GM12878 (cell line): ENCODE results near the gene KATNB1. TPM values are rescaled to one million over a fixed set of nuclear protein-coding genes. Genes with fewer than 3 reads are reported as not detected.

Experiments used
- ATAC-seq: fragments of 200-7000 bp; cut with Tn5 transposase; 3 replicates; pipeline ENCODE4 v1.9.1; 2020; ENCODE audit warnings: mild to moderate bottlenecking, moderate library complexity
- BruUV-seq: library from RNA; stranded (reverse); fragments of 400-500 nt; replicated peaks from 2 replicates; lab custom pipeline; 2021; lab: Mats Ljungman, UMichigan
- CTCF ChIA-PET: fragments of 300-600 bp; sonication (Branson Sonifier 250); formaldehyde crosslinking; extraction: SDS; loops from one replicate; lab custom pipeline; 2021; ENCODE audit warnings: inconsistent platforms; lab: Yijun Ruan, JAX
- POLR2A ChIA-PET: fragments of 350-600 bp; formaldehyde crosslinking; extraction: SDS; loops from one replicate; lab custom pipeline; 2021; ENCODE audit warnings: inconsistent platforms; lab: Charles Lee
- RAD21 ChIA-PET: fragments of 300-600 bp; sonication (Branson Sonifier 250); formaldehyde crosslinking; loops from one replicate; lab custom pipeline; 2023; ENCODE audit warnings: antibody characterized with exemption; ENCODE audit not compliant: unreplicated experiment; lab: Charles Lee
- SMC1A ChIA-PET: fragments of 300-600 bp; sonication (Branson Sonifier 250); formaldehyde crosslinking; loops from one replicate; lab custom pipeline; 2023; ENCODE audit not compliant: unreplicated experiment, uncharacterized antibody; lab: Charles Lee
- DNase-seq: peaks from one replicate; pipeline ENCODE4 v3.0.0-alpha.2; 2011; ENCODE audit warnings: low read depth, low spot score
- FAIRE-seq: peaks from 3 replicates; lab custom pipeline; 2011; peaks lifted over from hg19 to GRCh38; lab: Jason Lieb, UNC
- H2AFZ ChIP-seq: 2 replicates; pipeline ENCODE4 v1.6.0; 2011; ENCODE audit warnings: low read depth, low read length, control low read depth; ENCODE audit not compliant: control insufficient read depth
- H3K27ac ChIP-seq: 2 replicates; pipeline ENCODE4 v1.5.1; 2011; ENCODE audit warnings: control low read depth; ENCODE audit not compliant: control insufficient read depth, insufficient read depth
- H3K27me3 ChIP-seq, 2 experiments: replicated peaks in 1 of 2; 2 replicates each; pipeline versions ENCODE4 v1.6.0 to v1.6.1; 2011; ENCODE audit warnings: low read length in 1 of 2; ENCODE audit not compliant: control insufficient read depth in 2 of 2, insufficient read depth in 2 of 2
- H3K36me3 ChIP-seq, 2 experiments: 2 replicates each; pipeline ENCODE4 v1.5.1; 2011; ENCODE audit warnings: low read length in 1 of 2; ENCODE audit not compliant: control insufficient read depth in 2 of 2, insufficient read depth in 2 of 2
- H3K4me1 ChIP-seq: 2 replicates; pipeline ENCODE4 v1.6.1; 2011; ENCODE audit warnings: mild to moderate bottlenecking, low read length, moderate library complexity, mixed read lengths; ENCODE audit not compliant: control insufficient read depth, insufficient read depth
- H3K4me2 ChIP-seq: 2 replicates; pipeline ENCODE4 v1.6.0; 2011; ENCODE audit warnings: control low read depth; ENCODE audit not compliant: control insufficient read depth, insufficient read depth
- H3K4me3 ChIP-seq: fragments of 200-600 bp; sonication (generic); 2 replicates; pipeline ENCODE4 v1.5.1; 2016
- H3K79me2 ChIP-seq: 2 replicates; pipeline ENCODE4 v1.6.0; 2011; ENCODE audit warnings: low read length; ENCODE audit not compliant: control insufficient read depth, insufficient read depth
- H3K9ac ChIP-seq: 2 replicates; pipeline ENCODE4 v1.8.0; 2011; ENCODE audit warnings: low read length, control low read depth, mixed read lengths; ENCODE audit not compliant: control insufficient read depth, insufficient read depth
- H3K9me3 ChIP-seq: replicated peaks from 3 replicates; pipeline ENCODE4 v1.5.1; 2011; ENCODE audit warnings: mild to moderate bottlenecking, low read length; ENCODE audit not compliant: control insufficient read depth, insufficient read depth
- H4K20me1 ChIP-seq: 2 replicates; pipeline ENCODE4 v1.6.0; 2011; ENCODE audit not compliant: control insufficient read depth, insufficient read depth
- BCL3 ChIP-seq: IDR thresholded peaks from 2 replicates; pipeline ENCODE4 v1.6.1; 2011; ENCODE audit warnings: borderline replicate concordance, low read depth, mild to moderate bottlenecking, moderate library complexity, low read length; ENCODE audit not compliant: insufficient read depth, poor library complexity, severe bottlenecking
- CTCF ChIP-seq, 3 experiments: IDR thresholded peaks in 2 of 3; conservative IDR thresholded peaks in 1 of 3; 2 replicates each; pipeline ENCODE4 v1.5.1; 2011; ENCODE audit warnings: low read depth in 3 of 3, low read length in 3 of 3, mild to moderate bottlenecking in 3 of 3, control low read depth in 2 of 3, moderate library complexity in 2 of 3, inconsistent platforms in 1 of 3, mixed read lengths in 1 of 3; ENCODE audit not compliant: control insufficient read depth in 2 of 3, insufficient read depth in 1 of 3; ENCODE audit errors: extremely low read depth in 1 of 3
- ELK1 ChIP-seq: IDR thresholded peaks from 2 replicates; pipeline ENCODE4 v1.6.1; 2012; ENCODE audit warnings: low read depth, low read length, improper control_type of control experiment
- IKZF2 ChIP-seq, 2 experiments: fragments of 450-650 bp; IDR thresholded peaks; 2 replicates each; pipeline ENCODE4 v1.6.1; 2017; ENCODE audit warnings: mild to moderate bottlenecking in 2 of 2, moderate library complexity in 2 of 2
- IRF5 ChIP-seq: fragments of 450-650 bp; IDR thresholded peaks from 2 replicates; pipeline ENCODE4 v1.6.1; 2017; ENCODE audit warnings: borderline replicate concordance
- KLF5 ChIP-seq: fragments of 450-650 bp; IDR thresholded peaks from 2 replicates; pipeline ENCODE4 v1.6.1; 2014; ENCODE audit warnings: mild to moderate bottlenecking; ENCODE audit not compliant: partially characterized antibody
- NFXL1 ChIP-seq: fragments of 450-650 bp; IDR thresholded peaks from 2 replicates; pipeline ENCODE4 v1.6.1; 2017; ENCODE audit warnings: antibody characterized with exemption, mild to moderate bottlenecking, borderline replicate concordance
- NRF1 ChIP-seq: conservative IDR thresholded peaks from 2 replicates; pipeline ENCODE4 v1.6.1; 2011; ENCODE audit warnings: mild to moderate bottlenecking, low read depth, low read length, improper control_type of control experiment
- STAT1 ChIP-seq: fragments of 450-650 bp; conservative IDR thresholded peaks from 2 replicates; pipeline ENCODE4 v1.6.1; 2014; ENCODE audit warnings: antibody characterized with exemption, mild to moderate bottlenecking
- TAF1 ChIP-seq: IDR thresholded peaks from 2 replicates; pipeline ENCODE4 v1.6.1; 2011; ENCODE audit warnings: mild to moderate bottlenecking, low read depth, low read length, borderline replicate concordance
- TBL1XR1 ChIP-seq: IDR thresholded peaks from 2 replicates; pipeline ENCODE4 v1.6.1; 2012; ENCODE audit warnings: low read depth, low read length, improper control_type of control experiment
- ZBED1 ChIP-seq: IDR thresholded peaks from 2 replicates; pipeline ENCODE4 v1.6.1; 2016; ENCODE audit warnings: borderline replicate concordance
- ZNF687 ChIP-seq: fragments of 450-650 bp; IDR thresholded peaks from 2 replicates; pipeline ENCODE4 v1.6.1; 2017; ENCODE audit warnings: mild to moderate bottlenecking, moderate library complexity
- WGBS: methylation state at CpG from one replicate; pipeline ENCODE4 v1.1.6; 2016; ENCODE audit warnings: low lambda C conversion rate; ENCODE audit not compliant: insufficient replicate concordance, insufficient coverage; ENCODE audit errors: missing lambda C conversion rate; 5-methylcytosine and 5-hydroxymethylcytosine counted together
- in situ Hi-C: fragments of 300-500 bp; cut with MboI; formaldehyde crosslinking; loops from 9 replicates; pipeline ENCODE4 v1.14.3; 2018; ENCODE audit warnings: mixed read lengths
- intact Hi-C: fragments of 100-400 bp; cut with micrococcal nuclease; formaldehyde crosslinking; loops from one replicate; pipeline ENCODE4 v1.14.2; 2022; ENCODE audit not compliant: unreplicated experiment
- polyA plus RNA-seq, 11 experiments: library from polyadenylated mRNA; depleted of rRNA in 4 of 11; unstranded in 6 of 11; stranded (reverse) in 5 of 11; fragments of >200 nt; fragmentation: Nextera tagmentation in 4 of 11; fragmentation: Illumina TruSeq in 1 of 11; extraction: Ambion mirVana in 4 of 11; extraction: Trizol in 1 of 11; gene quantifications; 1 replicate in 1 of 11; 2 replicates in 10 of 11; pipeline versions ENCODE4 v1.2.1 to v1.2.3, GENCODE V29; 2011 to 2016; ENCODE audit warnings: inconsistent platforms in 2 of 11, missing spikeins in 2 of 11, low read depth in 1 of 11
- total RNA-seq, 4 experiments: library from RNA; depleted of rRNA in 3 of 4; stranded (reverse); fragments of >200 nt in 3 of 4; fragmentation: Illumina TruSeq in 1 of 4; extraction: Trizol in 1 of 4; gene quantifications; 2 replicates each; pipeline versions ENCODE4 v1.2.1 to v1.2.3, GENCODE V29; 2013 to 2021

Gene KATNB1
- total and polyA plus RNA-seq, 10 of the 15 experiments (the other 5 are each of a cell fraction or from before 2014, with no cell fraction given) = 0.71 to 46.5 (median 19.5) TPM

- no TSS peak for BruUV-seq
- WGBS = 52% methylated on average over 26 of the region's 26 CpGs
- DNase-seq (no peak), ATAC-seq (no peak), FAIRE-seq (no peak)
- Histone ChIP-seq H3K9me3 (no peaks in the 10 kb centered on the region), H3K4me2 (no peak overlapping the region), H3K4me3 (no peak overlapping the region), H3K27ac (no peak overlapping the region), H3K4me1 (no peaks in the 10 kb centered on the region), H3K9ac (no peak overlapping the region), H3K36me3 (no peaks in the 10 kb centered on the region), H4K20me1 (no peaks in the 10 kb centered on the region), H3K27me3 (no peaks in the 10 kb centered on the region), H2AFZ (no peak overlapping the region), H3K79me2 (no peaks in the 10 kb centered on the region)
- POLR2A ChIA-PET = no interaction called here
- in situ Hi-C loops = no loop called here
- SMC1A ChIA-PET = no interaction called here
- RAD21 ChIA-PET = no interaction called here
- intact Hi-C loops = no loop called here
- TF ChIP-seq IRF5 (no peak), ZBED1 (no peak), IKZF2 (IDR thresholded peaks at IDR 0.05) (no peak), NRF1 (no peak), ZNF687 (no peak), KLF5 (no peak), BCL3 (no peak), ELK1 (no peak), NFXL1 (no peak), STAT1 (no peak), CTCF (IDR thresholded peaks at IDR 0.05 in 2 of 3, conservative IDR thresholded peaks at IDR 0.05 in 1 of 3; ENCODE audit: control insufficient read depth in 2 of 3, extremely low read depth in 1 of 3, insufficient read depth in 1 of 3, low read depth in 3 of 3, low read length in 3 of 3) (no peak), TAF1 (no peak), TBL1XR1 (no peak)
- CTCF ChIA-PET = interaction anchor here (0.6 to 0.7 kb wide), 2 partner anchors 52 to 239 kb away, joined by 3 read pairs; no protein-coding TSS in a partner anchor
These were observed 35.7 kb downstream of the KATNB1 start for GRCh38 chr16:57771141-57771785.
